HG03175 (cell line): ENCODE data around the gene AP2M1.

Experiments
- ATAC-seq: cut with Tn5 transposase; IDR thresholded peaks from one replicate; pipeline ENCODE4 v1.9.1; 2021; ENCODE audit warnings: mild to moderate bottlenecking, moderate library complexity; ENCODE audit not compliant: unreplicated experiment

AP2M1 gene

GRCh38 chr3:184178521-184179138, 4.0 kb downstream of the AP2M1 start:
- ATAC-seq: no peak

- no peak for ATAC-seq
Measured at GRCh38 chr3:184180165-184180564, 5.5 kb downstream of the AP2M1 start.

- no peak for ATAC-seq
Measured at GRCh38 chr3:184181596-184181995, 6.9 kb downstream of the AP2M1 start.

- no peak for ATAC-seq
Measured at GRCh38 chr3:184183679-184184078, 9.0 kb downstream of the AP2M1 start.

DNA sequence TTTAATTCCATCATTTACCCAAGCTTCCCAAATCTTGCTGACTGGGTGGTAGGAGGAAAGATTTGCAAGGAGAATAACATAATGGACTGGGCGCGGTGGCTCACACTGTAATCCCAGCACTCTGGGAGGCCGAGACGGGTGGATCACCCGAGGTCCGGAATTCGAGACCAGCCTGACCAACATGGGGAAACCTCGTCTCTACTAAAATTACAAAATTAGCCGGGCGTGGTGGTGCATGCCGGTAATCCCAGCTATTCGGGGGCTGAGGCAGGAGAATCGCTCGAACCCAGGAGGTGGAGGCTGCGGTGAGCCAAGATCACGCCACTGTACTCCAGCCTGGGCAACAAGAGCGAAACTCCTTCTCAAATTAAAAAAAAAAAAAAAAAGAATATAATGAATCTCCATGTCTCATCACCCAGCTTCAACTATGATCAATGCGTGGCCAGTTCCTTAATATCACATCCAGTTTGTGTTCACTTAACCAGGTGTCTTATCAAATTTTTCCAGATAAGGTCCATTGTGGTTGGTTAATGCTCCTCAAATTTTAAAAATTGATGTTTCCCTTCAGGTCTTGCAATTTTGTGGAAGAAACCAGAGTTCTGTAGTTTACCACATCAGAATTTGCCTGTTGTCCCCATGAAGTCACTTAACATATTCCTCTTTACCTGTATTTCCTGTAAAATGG, 10.0 kb downstream of the AP2M1 start:
- ATAC-seq: no peak

DNA sequence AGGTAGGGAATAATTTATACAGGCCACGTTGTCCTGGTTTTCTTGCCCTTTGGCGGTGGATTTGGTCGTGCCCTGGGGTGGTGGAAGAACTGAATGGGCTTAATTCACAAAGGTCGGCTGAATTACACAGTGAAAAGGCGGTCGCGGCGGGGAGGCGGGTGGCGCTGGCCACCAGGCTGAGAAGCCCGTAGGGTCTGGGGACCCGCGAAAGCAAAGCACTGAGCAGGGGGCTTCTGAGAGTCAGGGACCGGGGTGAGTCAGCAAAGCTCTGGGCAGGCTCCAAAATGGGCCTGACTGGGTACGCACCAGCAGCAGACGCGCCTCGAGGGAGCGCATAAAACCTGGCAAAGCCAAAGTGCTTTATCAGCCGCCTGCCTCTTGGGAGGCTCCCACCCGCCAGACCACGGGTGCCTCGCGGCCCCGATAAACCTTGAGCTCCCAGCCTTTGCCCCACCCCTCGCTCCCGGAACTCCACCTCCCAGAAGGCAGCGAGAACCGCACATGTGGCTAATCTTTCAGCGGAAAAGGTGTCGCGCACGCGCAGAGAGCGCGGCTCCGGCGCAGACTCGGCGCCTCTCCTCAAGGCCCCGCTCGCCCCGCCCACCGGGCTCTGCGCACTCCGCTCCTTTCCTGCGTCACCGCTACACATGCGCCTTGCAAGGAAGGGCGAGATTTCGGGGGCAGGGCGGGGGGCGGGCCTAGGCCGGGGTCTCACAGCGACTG, 11.0 kb downstream of the AP2M1 start:
- ATAC-seq: peak; percentile 91

DNA sequence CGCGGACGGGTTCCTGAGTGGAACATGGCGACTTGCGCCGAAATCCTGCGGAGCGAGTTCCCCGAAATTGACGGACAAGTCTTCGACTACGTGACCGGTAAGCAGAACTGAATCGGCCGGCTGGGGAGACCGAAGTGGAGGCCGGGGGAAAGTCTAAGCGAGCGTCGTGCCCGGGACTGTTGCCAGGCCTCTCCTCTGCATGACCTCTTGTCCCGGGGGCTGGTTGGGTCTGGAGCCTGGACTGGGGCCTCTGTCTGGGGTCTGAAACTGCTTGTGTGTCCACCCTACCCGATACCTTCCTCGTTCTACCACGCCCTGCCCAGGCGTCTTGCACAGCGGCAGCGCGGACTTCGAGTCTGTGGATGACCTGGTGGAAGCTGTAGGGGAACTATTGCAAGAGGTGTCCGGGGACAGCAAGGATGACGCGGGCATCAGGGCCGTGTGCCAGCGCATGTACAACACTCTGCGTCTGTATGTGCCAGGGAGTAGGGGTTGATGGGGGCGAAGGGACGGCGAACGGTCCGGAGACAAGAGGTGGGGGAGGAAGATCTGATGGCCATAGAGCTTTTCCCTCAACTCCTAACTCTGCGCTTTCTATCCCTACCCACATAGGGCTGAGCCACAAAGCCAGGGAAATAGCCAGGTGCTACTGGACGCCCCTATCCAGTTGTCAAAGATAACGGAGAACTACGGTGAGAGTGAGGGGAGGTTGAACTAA, 11.7 kb downstream of the AP2M1 start, which contains the start of gene ABCF3:
Gene ABCF3 (plus strand): TSS at position 16 of the 718 bp plus-strand sequence. CDS start 9 bp downstream, at position 25.
- ATAC-seq: peak; percentile 34

DNA sequence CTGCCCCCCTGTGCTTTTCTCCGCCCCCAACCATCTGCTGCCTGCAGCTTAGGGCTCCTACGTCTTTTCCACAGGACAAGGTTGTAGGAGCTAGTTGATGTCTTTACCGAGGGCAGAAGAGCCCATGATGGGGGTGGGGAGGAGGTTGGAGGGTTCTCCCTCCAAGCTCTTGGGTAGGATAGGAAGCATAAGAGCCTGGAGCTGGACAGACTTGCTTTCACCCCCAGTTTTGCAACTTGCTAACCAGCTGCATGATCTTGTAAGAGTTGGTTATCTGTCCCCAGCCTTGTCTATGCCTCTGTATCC, 12.2 kb downstream of the AP2M1 start:
- no peak for ATAC-seq

DNA sequence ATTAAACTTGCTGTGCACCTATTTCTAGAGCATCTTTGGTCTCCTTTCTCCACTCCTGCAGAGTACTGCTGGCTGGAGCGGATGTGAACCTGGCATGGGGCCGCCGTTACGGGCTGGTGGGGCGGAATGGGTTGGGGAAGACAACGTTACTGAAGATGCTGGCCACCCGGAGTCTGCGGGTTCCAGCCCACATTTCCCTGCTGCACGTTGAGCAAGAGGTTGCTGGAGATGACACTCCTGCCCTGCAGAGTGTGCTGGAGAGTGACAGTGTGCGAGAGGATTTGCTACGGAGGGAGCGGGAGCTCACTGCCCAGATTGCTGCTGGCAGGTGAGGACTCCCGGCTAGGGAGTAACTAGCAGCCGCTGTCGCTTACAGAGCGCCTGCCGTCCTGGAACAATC, 13.4 kb downstream of the AP2M1 start:
- ATAC-seq: no peak

DNA sequence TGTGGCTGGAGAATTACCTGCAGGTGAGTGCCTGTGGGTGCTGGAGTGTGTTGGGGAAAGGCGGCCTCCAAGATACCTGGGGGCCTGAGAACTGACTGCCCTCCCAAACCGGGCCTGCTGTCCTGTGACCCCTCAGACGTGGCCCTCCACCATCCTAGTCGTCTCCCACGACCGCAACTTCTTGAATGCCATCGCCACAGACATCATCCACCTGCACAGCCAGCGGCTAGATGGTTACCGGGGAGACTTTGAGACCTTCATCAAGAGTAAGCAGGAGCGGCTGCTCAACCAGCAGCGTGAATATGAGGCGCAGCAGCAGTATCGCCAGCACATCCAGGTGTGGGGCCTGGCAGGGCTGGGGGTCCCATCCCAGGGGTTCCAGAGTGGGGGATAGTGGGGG, 14.8 kb downstream of the AP2M1 start:
- ATAC-seq: no peak

GRCh38 chr3:184192889-184193288, 18.2 kb downstream of the AP2M1 start:
- no peak for ATAC-seq

GRCh38 chr3:184193991-184194539, 19.4 kb downstream of the AP2M1 start:
- no peak for ATAC-seq

DNA sequence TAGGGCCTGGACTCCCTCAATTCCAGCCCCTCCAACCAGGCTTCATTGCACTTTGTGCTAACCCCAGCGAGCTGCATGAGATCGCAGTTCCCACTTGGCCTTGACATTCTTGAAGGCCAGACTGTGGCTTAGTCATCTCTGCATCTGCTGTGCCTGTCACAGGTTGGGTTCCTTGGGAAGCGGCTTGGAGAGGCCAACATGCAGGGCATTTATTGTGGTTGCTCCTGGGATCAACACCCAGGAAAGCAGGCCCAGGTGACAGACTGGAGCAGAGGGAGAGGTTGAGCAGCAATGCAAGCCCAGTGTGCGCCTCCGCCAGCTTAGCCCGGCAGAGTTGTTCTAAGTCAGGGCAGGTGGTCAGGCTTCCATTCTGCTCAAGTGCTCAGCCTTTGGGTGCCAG, 21.9 kb downstream of the AP2M1 start:
- no peak for ATAC-seq

GRCh38 chr3:184198509-184198908, 23.9 kb downstream of the AP2M1 start:
- no peak for ATAC-seq

DNA sequence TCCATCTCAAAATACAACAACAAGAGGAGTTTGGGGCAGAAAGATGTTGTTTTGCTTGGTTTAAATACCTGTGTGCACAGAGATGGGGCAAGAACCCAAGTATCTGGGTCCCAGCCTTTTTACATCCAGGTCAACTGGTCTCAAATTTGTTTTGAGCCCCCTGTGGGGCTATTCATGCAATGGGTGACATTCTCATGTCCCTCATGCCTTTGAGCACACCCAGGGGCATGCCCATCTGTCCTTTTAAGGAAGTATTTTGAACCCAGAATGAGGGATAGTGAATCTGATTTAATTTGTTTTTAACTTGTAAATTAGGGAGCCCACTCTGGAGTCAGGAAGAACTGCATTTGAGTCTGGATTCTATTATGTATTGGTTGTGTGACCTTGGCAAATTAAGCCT, 26.2 kb downstream of the AP2M1 start:
- no peak for ATAC-seq

- no peak for ATAC-seq
Measured at GRCh38 chr3:184203526-184203925, 28.9 kb downstream of the AP2M1 start.

GRCh38 chr3:184209146-184209923, 34.7 kb downstream of the AP2M1 start:
- no peak for ATAC-seq

DNA sequence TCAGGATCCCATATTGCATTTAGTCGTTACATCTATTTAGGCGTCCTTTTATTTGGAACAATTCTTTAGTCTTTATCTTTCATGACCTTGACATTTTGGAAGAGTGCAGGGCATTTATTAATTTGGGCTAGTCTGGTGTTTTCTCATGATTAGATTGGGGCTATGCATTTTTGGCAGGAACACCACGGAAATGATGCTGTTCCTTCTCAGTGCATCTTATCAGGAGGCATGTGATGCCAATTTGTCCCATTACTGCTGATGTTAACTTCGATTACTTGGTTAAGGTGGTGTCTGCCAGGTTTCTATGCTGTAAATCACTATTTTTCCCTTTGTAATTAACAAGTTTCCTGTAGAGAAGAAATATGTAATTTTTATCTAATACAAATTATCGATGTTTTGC, 36.6 kb downstream of the AP2M1 start:
- ATAC-seq: no peak

DNA sequence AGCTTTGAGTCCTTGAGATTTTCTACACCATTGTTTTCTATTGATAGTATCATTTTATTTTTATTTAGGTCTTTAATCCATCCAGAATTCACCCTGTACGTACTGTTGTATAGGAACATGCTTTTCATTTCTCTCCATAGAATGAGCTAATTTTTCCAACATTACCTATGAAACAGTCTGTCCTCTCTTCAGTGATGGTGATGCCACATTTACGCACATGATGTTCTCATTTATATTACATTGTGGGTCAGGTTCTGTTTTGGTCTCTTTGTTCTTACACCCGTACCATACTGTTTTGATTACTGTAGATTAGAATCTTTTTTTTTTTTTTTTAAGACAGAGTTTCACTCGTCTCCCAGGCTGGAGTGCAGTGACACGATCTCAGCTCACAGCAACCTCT, 37.1 kb downstream of the AP2M1 start:
- no peak for ATAC-seq

DNA sequence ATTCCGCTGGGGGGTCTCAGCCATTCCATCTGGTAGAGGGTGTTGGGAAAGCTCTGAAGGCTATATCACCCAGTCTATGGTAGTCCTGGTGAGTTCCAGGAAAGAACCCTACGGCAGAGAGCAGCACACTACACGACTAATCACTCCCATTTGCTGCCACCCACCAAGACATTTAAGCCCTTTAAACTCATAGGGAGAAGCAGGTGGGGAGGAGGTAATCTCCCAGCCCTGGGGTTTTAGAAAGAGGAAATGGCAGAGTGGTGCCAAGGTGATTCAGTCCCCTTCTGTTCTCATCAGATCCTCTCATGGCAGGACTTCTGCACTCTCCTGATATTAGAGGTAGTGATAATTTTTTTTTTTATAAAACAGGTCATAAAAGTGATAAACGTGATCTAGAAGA, 44.2 kb downstream of the AP2M1 start:
- no peak for ATAC-seq

DNA sequence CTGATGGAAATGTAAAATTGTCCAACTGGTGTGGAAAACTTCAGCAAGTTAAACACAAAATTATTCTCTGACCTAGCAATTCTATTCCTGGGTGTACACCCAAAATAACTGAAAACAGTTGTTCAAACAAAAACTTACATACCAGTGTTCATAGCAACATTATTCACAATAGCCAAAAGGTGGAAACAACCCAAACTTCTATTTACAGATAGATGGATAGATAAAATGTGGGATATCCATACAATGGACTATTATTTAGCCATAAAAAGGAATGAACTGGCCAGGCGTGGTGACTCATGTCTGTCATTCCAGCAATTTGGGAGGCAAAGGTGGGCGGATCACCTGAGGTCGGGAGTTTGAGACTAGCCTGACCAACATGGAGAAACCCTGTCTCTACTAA, 47.9 kb downstream of the AP2M1 start:
- ATAC-seq: no peak
